ENCODE results near the gene SLCO2B1. TPM values are rescaled to one million over a fixed set of nuclear protein-coding genes. Genes with fewer than 3 reads are reported as not detected.

The SLCO2B1 gene
- total and polyA plus RNA-seq, 2 donors: 13.0 to 14.4 TPM

DNA sequence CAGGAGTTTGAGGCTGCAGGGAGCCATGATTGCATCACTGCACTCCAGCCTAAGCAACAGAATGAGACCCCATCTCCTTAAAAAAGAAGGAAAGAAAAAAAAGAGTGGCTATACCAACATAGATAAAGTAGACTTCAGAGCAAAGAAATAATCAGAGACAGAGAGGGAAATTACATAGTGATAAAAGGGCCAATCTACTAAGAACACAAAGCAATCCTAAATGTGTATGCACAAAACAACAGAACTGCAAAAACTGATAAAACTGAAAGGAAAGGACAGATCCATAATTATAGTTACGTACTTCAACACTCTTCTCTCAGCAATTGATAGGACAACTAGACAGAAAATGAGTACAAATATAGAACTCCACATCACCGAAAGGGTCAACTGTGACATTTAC lies 36.4 kb upstream of the SLCO2B1 start:
- H3K27ac ChIP-seq (ENCODE audit: low read depth in 1 of 2, low read length in 1 of 2): no peak overlapping the region
- no peak overlapping the region for H3K4me3 ChIP-seq (ENCODE audit: low read length in 2 of 2)
- WGBS: 98% methylated on average over 2 of the region's 2 CpGs
- H3K27me3 ChIP-seq (ENCODE audit: control insufficient read depth in 2 of 2, insufficient read depth in 1 of 2, low read length in 1 of 2): no peaks in the 10 kb centered on the region
- no peak for DNase-seq (ENCODE audit: low read depth in 6 of 9, low spot score in 9 of 9)
- H3K9me3 ChIP-seq (ENCODE audit: control insufficient read depth in 2 of 2, insufficient read depth in 1 of 2, low read length in 1 of 2): no peaks in the 10 kb centered on the region
- H3K36me3 ChIP-seq (ENCODE audit: control insufficient read depth in 2 of 2, insufficient read depth in 2 of 2, low read length in 1 of 2): no peaks in the 10 kb centered on the region
- no peaks in the 10 kb centered on the region for H3K4me1 ChIP-seq (ENCODE audit: control insufficient read depth in 2 of 2, insufficient read depth in 2 of 2, low read length in 2 of 2)

DNA sequence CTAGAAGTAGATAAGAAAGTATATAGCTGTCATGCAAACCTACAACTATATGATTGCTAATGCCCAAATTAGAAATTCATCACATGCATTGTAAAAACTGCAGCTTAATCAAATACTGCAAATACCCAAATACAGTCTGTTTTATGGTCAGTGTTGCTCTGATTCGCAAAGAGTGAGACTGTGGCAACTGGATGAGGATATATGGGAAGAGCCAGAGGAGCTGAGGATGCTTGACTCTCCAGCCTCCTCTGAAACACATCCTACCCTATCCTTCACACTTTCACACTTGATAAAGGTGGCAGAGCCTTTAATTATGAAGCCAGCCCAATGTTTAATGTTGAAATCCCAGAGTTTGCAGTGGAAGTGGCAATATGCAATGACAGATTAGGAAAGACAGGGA lies 32.3 kb upstream of the SLCO2B1 start:
- Histone ChIP-seq H3K36me3 (ENCODE audit: control insufficient read depth in 2 of 2, insufficient read depth in 2 of 2, low read length in 1 of 2) (no peaks in the 10 kb centered on the region), H3K27me3 (ENCODE audit: control insufficient read depth in 2 of 2, insufficient read depth in 1 of 2, low read length in 1 of 2) (no peaks in the 10 kb centered on the region), H3K9me3 (ENCODE audit: control insufficient read depth in 2 of 2, insufficient read depth in 1 of 2, low read length in 1 of 2) (no peaks in the 10 kb centered on the region), H3K4me1 (ENCODE audit: control insufficient read depth in 2 of 2, insufficient read depth in 2 of 2, low read length in 2 of 2) (no peaks in the 10 kb centered on the region), H3K4me3 (ENCODE audit: low read length in 2 of 2) (no peak overlapping the region), H3K27ac (ENCODE audit: low read depth in 1 of 2, low read length in 1 of 2) (no peak overlapping the region)
- 89% methylated on average over 1 of the region's 1 CpG for WGBS
- no peak for DNase-seq (ENCODE audit: low read depth in 6 of 9, low spot score in 9 of 9)

DNA sequence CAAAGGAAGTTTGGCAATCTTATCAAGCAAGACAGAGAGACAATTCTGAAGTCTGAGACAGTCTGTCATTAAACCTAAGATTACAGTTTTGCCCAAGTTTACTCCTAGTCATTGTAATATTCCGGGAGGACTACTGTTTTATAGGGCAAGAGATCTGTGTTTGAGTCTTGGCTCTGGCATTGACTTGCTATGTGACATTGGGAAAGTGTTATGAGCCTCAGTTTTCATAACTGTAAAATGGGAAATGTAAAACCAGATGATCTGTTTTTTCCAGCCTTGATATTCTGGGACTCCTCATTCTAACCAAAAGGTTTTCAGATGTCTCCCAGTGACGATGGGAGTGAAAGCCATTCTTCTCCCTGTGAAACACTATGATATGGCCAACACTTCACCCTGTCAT lies 24.3 kb upstream of the SLCO2B1 start:
- Histone ChIP-seq H3K9me3 (ENCODE audit: control insufficient read depth in 2 of 2, insufficient read depth in 1 of 2, low read length in 1 of 2) (no peaks in the 10 kb centered on the region), H3K27ac (ENCODE audit: low read depth in 1 of 2, low read length in 1 of 2) (no peak overlapping the region), H3K4me1 (ENCODE audit: control insufficient read depth in 2 of 2, insufficient read depth in 2 of 2, low read length in 2 of 2) (no peaks in the 10 kb centered on the region), H3K4me3 (ENCODE audit: low read length in 2 of 2) (no peak overlapping the region), H3K36me3 (ENCODE audit: control insufficient read depth in 2 of 2, insufficient read depth in 2 of 2, low read length in 1 of 2) (no peaks in the 10 kb centered on the region), H3K27me3 (ENCODE audit: control insufficient read depth in 2 of 2, insufficient read depth in 1 of 2, low read length in 1 of 2) (no peaks in the 10 kb centered on the region)
- WGBS: 89% methylated on average over 2 of the region's 2 CpGs
- DNase-seq (ENCODE audit: low read depth in 6 of 9, low spot score in 9 of 9): no peak

DNA sequence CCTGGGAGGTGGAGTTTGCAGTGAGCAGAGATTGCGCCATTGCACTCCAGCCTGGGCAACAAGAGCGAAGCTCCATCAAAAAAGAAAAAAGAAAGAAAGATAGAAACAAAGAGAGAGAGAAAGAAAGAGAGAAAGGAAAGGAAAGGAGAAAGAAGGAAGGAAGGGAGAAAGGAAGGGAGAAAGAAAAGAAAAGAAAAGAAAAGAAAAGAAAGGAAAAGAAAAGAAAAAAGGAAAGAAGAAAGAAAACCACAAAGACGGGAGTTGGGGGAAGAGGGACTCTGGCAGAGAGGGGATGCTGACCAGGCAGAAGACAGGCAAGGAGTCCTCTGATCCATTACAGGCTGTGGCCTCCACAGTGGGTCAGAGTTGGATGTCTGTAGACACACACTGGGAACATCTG lies 18.8 kb upstream of the SLCO2B1 start:
- Histone ChIP-seq H3K27ac (ENCODE audit: low read depth in 1 of 2, low read length in 1 of 2) (no peak overlapping the region), H3K27me3 (ENCODE audit: control insufficient read depth in 2 of 2, insufficient read depth in 1 of 2, low read length in 1 of 2) (peaks cover 0 to 2% of the 10 kb centered on the region in 2 donors), H3K4me1 (ENCODE audit: control insufficient read depth in 2 of 2, insufficient read depth in 2 of 2, low read length in 2 of 2) (no peaks in the 10 kb centered on the region), H3K9me3 (ENCODE audit: control insufficient read depth in 2 of 2, insufficient read depth in 1 of 2, low read length in 1 of 2) (no peaks in the 10 kb centered on the region), H3K36me3 (ENCODE audit: control insufficient read depth in 2 of 2, insufficient read depth in 2 of 2, low read length in 1 of 2) (no peaks in the 10 kb centered on the region), H3K4me3 (ENCODE audit: low read length in 2 of 2) (no peak overlapping the region)
- WGBS: 92% methylated on average over 3 of the region's 3 CpGs
- DNase-seq (ENCODE audit: low read depth in 6 of 9, low spot score in 9 of 9): no peak

DNA sequence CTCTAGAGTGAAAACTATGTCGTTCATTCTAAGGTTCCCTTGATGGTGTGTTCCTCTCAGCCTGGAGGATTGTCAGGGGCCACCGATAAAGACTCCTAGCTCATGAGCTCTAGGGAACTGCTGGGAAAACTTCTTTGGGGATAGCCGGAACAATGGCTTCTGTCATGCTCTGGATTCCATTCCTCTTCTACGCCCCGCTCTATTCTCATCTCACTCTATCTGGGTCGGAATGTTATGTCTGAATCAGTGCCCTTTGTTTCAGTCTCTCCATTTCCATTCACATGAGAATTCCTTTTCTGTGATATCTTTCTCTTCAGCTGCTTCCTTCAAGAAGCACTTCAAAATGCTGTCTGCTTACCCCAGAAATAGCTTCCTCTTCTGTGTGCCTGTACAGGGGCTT lies 16.9 kb upstream of the SLCO2B1 start:
- WGBS: 64% methylated on average over 6 of the region's 6 CpGs
- Histone ChIP-seq H3K27ac (ENCODE audit: low read depth in 1 of 2, low read length in 1 of 2) (no peak overlapping the region), H3K36me3 (ENCODE audit: control insufficient read depth in 2 of 2, insufficient read depth in 2 of 2, low read length in 1 of 2) (no peaks in the 10 kb centered on the region), H3K4me1 (ENCODE audit: control insufficient read depth in 2 of 2, insufficient read depth in 2 of 2, low read length in 2 of 2) (no peaks in the 10 kb centered on the region), H3K4me3 (ENCODE audit: low read length in 2 of 2) (no peak overlapping the region), H3K9me3 (ENCODE audit: control insufficient read depth in 2 of 2, insufficient read depth in 1 of 2, low read length in 1 of 2) (no peaks in the 10 kb centered on the region), H3K27me3 (ENCODE audit: control insufficient read depth in 2 of 2, insufficient read depth in 1 of 2, low read length in 1 of 2) (peaks cover 0 to 2% of the 10 kb centered on the region in 2 donors)
- DNase-seq (ENCODE audit: low read depth in 6 of 9, low spot score in 9 of 9): no peak

DNA sequence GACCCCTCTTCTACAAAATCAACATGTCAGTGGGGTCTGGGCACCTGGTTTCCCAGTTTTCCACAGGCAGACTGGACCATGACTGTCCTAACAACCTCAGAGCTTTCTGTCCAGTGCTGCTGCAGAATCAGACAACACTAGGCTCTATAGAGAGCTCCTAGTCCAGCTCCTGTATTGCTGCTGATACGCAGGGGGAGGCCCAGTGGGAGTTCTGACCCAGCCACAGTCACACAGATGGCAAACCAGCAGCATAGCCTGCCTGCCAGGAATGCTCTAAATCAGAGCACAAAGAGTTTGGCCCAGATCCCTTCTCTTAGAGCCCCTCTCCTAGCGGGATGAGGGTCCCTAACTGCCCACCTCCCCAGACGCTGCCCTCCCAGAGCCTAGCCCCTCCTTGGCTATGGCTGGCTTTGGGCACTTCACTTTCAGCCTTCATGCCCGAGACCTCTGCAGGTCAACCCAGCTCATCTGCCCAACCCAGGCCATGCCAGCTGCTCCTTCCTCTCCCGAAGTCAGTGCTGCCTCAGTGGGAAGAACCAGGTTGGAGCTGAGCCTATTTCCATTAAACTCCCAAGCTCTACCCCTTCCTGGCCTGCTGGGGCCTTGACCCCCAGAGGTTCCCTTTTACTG lies 15.8 kb upstream of the SLCO2B1 start:
- DNase-seq (ENCODE audit: low read depth in 6 of 9, low spot score in 9 of 9): no peak
- Histone ChIP-seq H3K36me3 (ENCODE audit: control insufficient read depth in 2 of 2, insufficient read depth in 2 of 2, low read length in 1 of 2) (no peaks in the 10 kb centered on the region), H3K27me3 (ENCODE audit: control insufficient read depth in 2 of 2, insufficient read depth in 1 of 2, low read length in 1 of 2) (peaks cover 0 to 2% of the 10 kb centered on the region in 2 donors), H3K4me1 (ENCODE audit: control insufficient read depth in 2 of 2, insufficient read depth in 2 of 2, low read length in 2 of 2) (no peaks in the 10 kb centered on the region), H3K27ac (ENCODE audit: low read depth in 1 of 2, low read length in 1 of 2) (no peak overlapping the region), H3K4me3 (ENCODE audit: low read length in 2 of 2) (no peak overlapping the region), H3K9me3 (ENCODE audit: control insufficient read depth in 2 of 2, insufficient read depth in 1 of 2, low read length in 1 of 2) (no peaks in the 10 kb centered on the region)
- 95% methylated on average over 5 of the region's 5 CpGs for WGBS

DNA sequence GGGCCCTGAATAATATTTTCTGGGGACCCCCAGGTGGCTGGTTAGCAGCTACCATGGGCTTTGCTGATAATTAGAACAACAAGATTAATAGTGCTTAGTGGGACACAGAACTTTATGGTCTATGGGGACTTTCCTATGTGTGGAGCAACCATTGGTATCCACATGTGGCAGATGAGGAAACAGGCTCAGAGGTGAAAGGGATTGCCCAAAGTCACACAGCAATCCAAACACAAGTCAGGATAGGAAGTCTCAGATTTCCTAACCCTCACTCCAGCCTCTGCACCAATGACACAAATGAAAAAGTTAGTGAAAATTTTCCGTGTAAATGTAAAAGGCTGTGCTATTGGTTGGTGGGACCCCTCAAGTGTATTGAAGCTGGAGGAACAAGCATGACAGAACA lies 15.3 kb upstream of the SLCO2B1 start:
- H3K27me3 ChIP-seq (ENCODE audit: control insufficient read depth in 2 of 2, insufficient read depth in 1 of 2, low read length in 1 of 2): peaks cover 0 to 2% of the 10 kb centered on the region in 2 donors
- WGBS: 90% methylated on average over 1 of the region's 1 CpG
- H3K27ac ChIP-seq (ENCODE audit: low read depth in 1 of 2, low read length in 1 of 2): no peak overlapping the region
- DNase-seq (ENCODE audit: low read depth in 6 of 9, low spot score in 9 of 9): no peak
- H3K4me1 ChIP-seq (ENCODE audit: control insufficient read depth in 2 of 2, insufficient read depth in 2 of 2, low read length in 2 of 2): no peaks in the 10 kb centered on the region
- H3K4me3 ChIP-seq (ENCODE audit: low read length in 2 of 2): no peak overlapping the region
- H3K9me3 ChIP-seq (ENCODE audit: control insufficient read depth in 2 of 2, insufficient read depth in 1 of 2, low read length in 1 of 2): no peaks in the 10 kb centered on the region
- no peaks in the 10 kb centered on the region for H3K36me3 ChIP-seq (ENCODE audit: control insufficient read depth in 2 of 2, insufficient read depth in 2 of 2, low read length in 1 of 2)

DNA sequence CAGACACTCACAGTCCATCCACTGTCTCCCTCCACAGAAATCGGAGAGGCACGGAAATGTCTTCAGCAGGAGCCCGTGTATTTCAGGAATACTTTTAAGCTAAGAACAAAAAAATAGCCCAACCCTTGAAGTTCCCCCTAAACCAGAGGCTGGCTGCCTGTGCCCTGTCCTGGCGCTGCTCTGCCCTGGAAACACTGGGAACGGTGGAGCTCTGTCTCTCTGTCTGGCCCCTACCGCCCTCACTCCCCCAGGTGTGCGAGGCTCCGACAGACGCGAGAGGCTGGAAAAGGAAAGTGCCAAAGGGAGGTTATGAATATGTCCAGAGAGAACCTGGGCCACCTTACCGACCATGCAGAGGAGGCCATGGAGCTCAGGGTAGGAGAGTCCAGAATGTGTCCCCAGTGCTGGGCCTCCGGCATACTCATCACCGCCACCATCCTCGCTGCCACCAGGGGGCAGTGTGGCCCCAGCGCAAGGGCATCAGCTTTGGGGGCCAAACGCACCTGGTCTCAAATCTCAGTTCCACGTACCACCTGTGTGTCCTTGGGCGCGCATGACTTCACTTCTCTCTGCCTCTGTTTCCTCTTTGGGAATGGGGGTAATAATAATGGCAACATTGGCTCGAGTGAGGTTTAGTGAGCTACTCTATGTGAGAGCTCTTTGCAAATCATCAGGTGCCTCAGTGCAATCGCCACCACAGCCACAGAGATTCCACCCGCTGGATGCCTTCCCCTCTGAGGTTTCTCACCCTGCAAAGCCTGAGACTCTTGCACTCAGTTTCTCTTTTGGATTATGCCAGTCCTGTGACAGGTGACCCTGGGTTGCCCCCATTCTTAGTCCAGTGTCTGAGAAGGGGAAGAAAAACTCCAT lies 10.4 kb upstream of the SLCO2B1 start:
- H3K27me3 ChIP-seq (ENCODE audit: control insufficient read depth in 2 of 2, insufficient read depth in 1 of 2, low read length in 1 of 2): no peaks in the 10 kb centered on the region
- no peak overlapping the region for H3K27ac ChIP-seq (ENCODE audit: low read depth in 1 of 2, low read length in 1 of 2)
- H3K36me3 ChIP-seq (ENCODE audit: control insufficient read depth in 2 of 2, insufficient read depth in 2 of 2, low read length in 1 of 2): no peaks in the 10 kb centered on the region
- DNase-seq (ENCODE audit: low read depth in 6 of 9, low spot score in 9 of 9): peak; percentile 8 to 74 (median 37)
- peaks cover 2 to 18% of the 10 kb centered on the region in 2 donors for H3K4me1 ChIP-seq (ENCODE audit: control insufficient read depth in 2 of 2, insufficient read depth in 2 of 2, low read length in 2 of 2)
- H3K9me3 ChIP-seq (ENCODE audit: control insufficient read depth in 2 of 2, insufficient read depth in 1 of 2, low read length in 1 of 2): no peaks in the 10 kb centered on the region
- 40% methylated on average over 22 of the region's 22 CpGs for WGBS
- H3K4me3 ChIP-seq (ENCODE audit: low read length in 2 of 2): no peak overlapping the region

DNA sequence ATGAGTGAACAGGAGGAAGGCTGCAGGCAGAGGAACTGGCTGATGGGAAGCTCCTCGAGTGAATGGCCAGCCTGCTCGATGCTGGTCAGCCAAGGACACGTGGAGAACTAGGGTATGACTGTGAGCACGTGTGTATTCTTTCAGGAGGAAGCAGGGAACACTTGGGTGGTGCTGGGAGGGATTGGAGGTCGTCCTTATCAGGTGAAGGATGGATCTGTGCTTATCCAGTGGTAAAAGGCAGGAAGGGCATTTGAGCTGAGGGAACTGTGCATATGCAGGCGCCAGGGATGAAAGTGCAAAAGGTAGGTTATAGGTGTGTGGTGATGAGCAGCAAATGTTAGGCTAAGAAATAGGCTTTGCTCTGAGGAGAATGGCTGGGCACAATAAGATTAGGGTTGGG lies 9.7 kb upstream of the SLCO2B1 start:
- 71% methylated on average over 6 of the region's 6 CpGs for WGBS
- no peaks in the 10 kb centered on the region for H3K27me3 ChIP-seq (ENCODE audit: control insufficient read depth in 2 of 2, insufficient read depth in 1 of 2, low read length in 1 of 2)

More for the DNA sequence above, 9.7 kb upstream of the SLCO2B1 start:
- Histone ChIP-seq H3K4me3 (ENCODE audit: low read length in 2 of 2) (no peak overlapping the region), H3K27ac (ENCODE audit: low read depth in 1 of 2, low read length in 1 of 2) (no peak overlapping the region), H3K4me1 (ENCODE audit: control insufficient read depth in 2 of 2, insufficient read depth in 2 of 2, low read length in 2 of 2) (peaks cover 2 to 18% of the 10 kb centered on the region in 2 donors), H3K36me3 (ENCODE audit: control insufficient read depth in 2 of 2, insufficient read depth in 2 of 2, low read length in 1 of 2) (no peaks in the 10 kb centered on the region), H3K9me3 (ENCODE audit: control insufficient read depth in 2 of 2, insufficient read depth in 1 of 2, low read length in 1 of 2) (no peaks in the 10 kb centered on the region)
- no peak for DNase-seq (ENCODE audit: low read depth in 6 of 9, low spot score in 9 of 9)
